GM10248 (cell line): ENCODE results near the gene CNOT11.
"Not testable (repeated sequence)": the region's sequence is repeated elsewhere in the genome, so short reads cannot be mapped to it uniquely, and the experiment has no call there.

Experiments
- CTCF ChIA-PET: fragments of 300-600 bp; sonication (Branson Sonifier 250); formaldehyde crosslinking; extraction: SDS; loops from one replicate; lab custom pipeline; 2021; ENCODE audit warnings: antibody characterized with exemption; lab: Yijun Ruan, JAX
- POLR2A ChIA-PET: fragments of 350-650 bp; sonication (Branson Sonifier 250); formaldehyde crosslinking; extraction: SDS; loops from one replicate; lab custom pipeline; 2020; ENCODE audit warnings: antibody characterized with exemption; lab: Yijun Ruan, JAX
- DNase-seq: peaks from one replicate; pipeline ENCODE4 v3.0.0; 2012; ENCODE audit errors: extremely low spot score
- TF ChIP-seq, protein P1 (sequence below): IDR thresholded peaks from 2 replicates; pipeline ENCODE4 v1.5.1; 2012; ENCODE audit warnings: mild to moderate bottlenecking, low read depth; ENCODE audit errors: extremely low read depth, missing control alignments, control extremely low read depth

CNOT11 gene

DNA sequence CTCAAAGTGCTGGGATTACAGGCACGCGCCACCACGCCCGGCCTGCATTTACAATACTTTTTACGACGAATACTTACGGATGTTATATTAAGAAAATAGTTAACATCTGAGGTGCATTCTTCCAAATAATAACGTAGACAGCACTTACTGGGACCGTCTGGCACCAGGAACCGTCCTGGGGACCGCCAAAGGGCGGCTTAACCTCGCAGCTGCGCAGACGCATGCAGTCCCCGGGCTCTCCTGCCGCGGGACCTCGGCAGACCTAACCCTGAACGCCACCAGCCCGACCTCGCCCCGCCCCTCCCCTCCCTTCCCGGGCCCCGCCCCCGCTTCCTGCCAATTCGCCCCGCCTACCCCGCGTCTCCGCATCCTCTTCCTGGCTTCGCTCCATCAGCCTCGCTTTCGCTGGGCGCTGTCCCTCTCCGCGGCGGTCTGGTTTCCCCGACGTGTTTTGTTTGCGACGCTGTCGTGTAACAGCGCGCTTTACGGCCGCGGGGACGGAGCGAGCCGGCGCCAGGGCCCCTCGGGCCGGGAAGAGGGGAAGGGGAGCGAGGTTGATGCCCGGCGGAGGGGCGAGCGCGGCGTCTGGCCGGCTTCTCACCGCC lies at the start of gene CNOT11:
TSS of gene CNOT11 (plus strand) at position 479 of the 605 bp plus-strand sequence. CDS start at position 558, 79 bp downstream.
- ChIA-PET CTCF (interaction anchor here (1.3 to 2.1 kb wide), 4 partner anchors 10 to 646 kb away, joined by 3 to 9 read pairs (median 4); no protein-coding TSS in a partner anchor), POLR2A (no interaction called here)
- TF ChIP-seq, protein P1, sequence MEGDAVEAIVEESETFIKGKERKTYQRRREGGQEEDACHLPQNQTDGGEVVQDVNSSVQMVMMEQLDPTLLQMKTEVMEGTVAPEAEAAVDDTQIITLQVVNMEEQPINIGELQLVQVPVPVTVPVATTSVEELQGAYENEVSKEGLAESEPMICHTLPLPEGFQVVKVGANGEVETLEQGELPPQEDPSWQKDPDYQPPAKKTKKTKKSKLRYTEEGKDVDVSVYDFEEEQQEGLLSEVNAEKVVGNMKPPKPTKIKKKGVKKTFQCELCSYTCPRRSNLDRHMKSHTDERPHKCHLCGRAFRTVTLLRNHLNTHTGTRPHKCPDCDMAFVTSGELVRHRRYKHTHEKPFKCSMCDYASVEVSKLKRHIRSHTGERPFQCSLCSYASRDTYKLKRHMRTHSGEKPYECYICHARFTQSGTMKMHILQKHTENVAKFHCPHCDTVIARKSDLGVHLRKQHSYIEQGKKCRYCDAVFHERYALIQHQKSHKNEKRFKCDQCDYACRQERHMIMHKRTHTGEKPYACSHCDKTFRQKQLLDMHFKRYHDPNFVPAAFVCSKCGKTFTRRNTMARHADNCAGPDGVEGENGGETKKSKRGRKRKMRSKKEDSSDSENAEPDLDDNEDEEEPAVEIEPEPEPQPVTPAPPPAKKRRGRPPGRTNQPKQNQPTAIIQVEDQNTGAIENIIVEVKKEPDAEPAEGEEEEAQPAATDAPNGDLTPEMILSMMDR: no peak
- DNase-seq: peak; percentile 98

DNA sequence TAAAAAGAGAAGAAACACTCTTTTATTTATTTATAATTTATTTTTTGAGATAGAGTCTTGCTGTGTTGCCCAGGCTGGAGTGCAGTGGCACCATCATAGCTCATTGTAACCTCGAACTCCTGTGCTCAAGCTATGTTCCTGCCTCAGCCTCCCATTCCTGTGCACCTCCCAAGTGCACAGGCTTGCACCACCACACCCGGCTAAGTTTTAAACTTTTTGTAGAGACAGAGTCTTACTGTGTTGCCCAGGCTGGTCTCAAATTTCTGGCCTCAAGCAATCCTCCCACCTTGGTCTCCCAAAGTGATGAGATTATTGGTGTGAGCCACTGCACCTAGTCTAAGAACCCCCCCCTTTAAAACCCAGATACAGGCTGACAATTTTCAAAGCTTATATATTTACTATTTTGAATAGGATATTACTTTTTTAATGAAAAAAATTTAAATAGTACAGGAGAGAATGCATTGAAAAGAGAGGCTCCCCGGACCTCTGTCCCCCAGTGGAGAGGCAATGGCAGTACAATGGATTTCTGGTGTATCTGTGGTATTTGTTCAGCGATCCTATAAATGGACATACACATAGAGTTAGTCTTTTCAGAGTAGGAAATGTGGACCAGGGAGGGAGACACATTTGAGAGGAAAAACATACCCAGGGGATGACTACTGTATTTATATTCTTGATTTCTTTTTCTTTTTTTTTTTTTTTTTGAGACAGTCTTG lies 48.1 kb upstream of the CNOT11 start:
- ChIA-PET POLR2A (interaction anchor here (0.7 kb wide), 1 partner anchor 28 kb away, joined by 5 read pairs; no protein-coding TSS in a partner anchor), CTCF (interaction anchor here (0.7 to 3.9 kb wide), 16 partner anchors 9 to 594 kb away, joined by 3 to 26 read pairs (median 4); no protein-coding TSS in a partner anchor)
- no peak for DNase-seq
- TF ChIP-seq, protein P1: no peak

DNA sequence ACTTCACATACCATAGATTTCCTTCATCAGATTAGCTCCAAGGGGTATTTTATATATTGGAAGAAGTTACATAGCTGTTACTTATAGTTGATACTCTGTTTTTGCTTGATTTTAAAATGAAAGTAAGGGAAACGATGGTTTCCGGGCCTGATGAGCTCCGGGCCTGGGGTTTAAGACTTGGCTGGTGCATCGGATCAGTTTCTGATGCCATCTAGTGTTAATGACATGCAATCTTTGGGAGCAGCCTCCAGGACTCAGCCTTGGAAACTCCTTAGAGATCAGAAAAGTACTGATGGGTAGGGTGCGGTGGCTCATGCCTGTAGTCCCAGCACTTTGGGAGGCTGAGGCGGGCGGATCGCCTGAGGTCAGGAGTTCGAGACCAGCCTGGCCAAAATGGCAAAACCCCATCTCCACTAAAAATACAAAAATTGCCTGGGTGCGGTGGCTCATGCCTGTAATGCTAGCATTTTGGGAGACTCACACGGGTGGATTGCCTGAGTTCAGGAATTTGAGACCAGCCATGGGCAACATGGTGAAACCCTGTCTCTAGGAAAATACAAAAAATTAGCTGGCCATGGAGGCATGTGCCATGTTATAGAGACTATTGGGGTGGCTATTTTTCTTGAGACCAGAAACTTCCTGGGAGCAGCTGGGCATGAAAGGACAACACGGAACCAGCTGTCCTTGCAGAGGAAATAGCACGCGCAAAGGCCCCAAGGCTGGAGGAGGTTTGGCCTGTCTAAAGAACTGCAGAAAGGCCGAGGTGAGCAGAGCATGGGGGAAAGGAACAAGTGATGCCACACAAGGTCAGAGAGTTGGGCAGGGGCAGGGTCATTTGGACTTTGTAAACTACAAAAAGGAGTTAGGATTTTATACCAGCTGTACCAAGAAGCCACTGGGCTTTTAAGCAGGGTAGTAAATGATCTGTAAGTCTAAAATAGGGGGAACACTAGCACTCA lies 46.9 kb upstream of the CNOT11 start:
- ChIA-PET POLR2A (interaction anchor here (0.7 kb wide), 1 partner anchor 26 kb away, joined by 5 read pairs; no protein-coding TSS in a partner anchor), CTCF (interaction anchor here (0.7 to 3.9 kb wide), 21 partner anchors 9 to 625 kb away, joined by 3 to 26 read pairs (median 4); no protein-coding TSS in a partner anchor)
- DNase-seq: peak; percentile 57
- TF ChIP-seq, protein P1: peak; percentile 51

DNA sequence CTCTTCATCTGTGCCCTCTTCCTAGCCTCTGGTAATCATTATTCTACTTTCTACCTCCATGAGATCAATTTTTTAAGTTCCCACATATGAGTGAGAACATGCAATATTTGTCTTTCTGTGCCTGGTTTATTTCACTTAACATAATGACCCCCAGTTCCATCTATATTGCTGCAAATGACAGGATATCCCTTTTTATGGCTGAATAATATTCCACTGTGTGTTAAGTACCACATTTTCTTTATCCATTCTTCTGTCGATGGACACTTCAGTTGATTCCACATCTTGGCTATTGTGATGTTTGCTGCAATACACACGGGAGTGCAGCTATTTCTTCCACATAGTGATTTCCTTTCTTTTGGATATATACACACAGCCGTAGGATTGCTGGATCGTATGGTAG lies 43.9 kb upstream of the CNOT11 start:
- TF ChIP-seq, protein P1: no peak
- POLR2A ChIA-PET: no interaction called here
- no peak for DNase-seq
- CTCF ChIA-PET: no interaction called here

DNA sequence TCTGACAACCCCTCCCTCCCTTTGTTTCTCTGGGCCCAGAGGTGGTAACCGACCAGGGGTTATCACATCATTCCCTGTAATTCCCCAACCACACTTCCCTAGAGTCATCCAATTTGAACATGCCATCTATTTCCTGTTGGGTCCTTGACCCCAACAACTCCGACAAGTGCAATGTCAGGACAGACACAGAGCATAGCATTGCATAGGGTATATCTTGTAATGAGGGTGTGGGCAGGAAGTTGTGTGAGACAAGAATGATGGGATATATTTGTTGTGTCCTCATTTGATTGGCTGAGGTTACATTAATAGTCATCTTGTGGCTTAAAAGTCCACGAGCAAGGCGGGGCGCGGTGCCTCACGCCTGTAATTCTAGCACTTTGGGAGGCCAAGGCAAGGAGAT lies 33.4 kb upstream of the CNOT11 start:
- POLR2A ChIA-PET: no interaction called here
- TF ChIP-seq, protein P1: no peak
- CTCF ChIA-PET: interaction anchor here (1.2 to 1.9 kb wide), 2 partner anchors 12 to 14 kb away, joined by 4 to 5 read pairs; no protein-coding TSS in a partner anchor
- DNase-seq: no peak

DNA sequence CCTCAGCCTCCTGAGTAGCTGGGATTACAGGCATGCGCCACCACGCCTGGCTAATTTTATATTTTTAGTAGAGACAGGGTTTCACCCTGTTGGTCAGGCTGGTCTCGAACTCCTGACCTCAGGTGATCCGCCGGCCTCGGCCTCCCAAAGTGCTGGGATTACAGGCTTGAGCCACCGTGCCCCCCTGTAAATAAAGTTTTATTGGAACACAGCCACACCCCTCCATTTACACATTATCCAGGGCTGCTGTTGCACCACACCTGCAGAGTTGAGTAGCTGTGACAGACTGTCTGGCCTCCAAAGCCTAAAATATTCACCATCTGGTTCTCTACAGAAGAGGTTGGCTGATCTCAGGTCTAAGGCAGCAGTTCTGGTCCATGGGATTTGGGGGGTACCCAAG lies 32.6 kb upstream of the CNOT11 start:
- POLR2A ChIA-PET, DNase-seq, CTCF ChIA-PET: not testable (repeated sequence)
